Measurements from ENCODE around the gene TMEM92.
"Not testable (repeated sequence)": the region's sequence is repeated elsewhere in the genome, so short reads cannot be mapped to it uniquely, and the experiment has no call there.

Gene TMEM92

GRCh38 chr17:50279181-50279526 lies 4.9 kb downstream of the TMEM92 start:
- peaks cover 3% of the 10 kb centered on the region for H3K4me1 ChIP-seq (ENCODE audit: control insufficient read depth, insufficient read depth, low read length)
- no peak overlapping the region for H3K4me3 ChIP-seq (ENCODE audit: low read length in 2 of 2)
- no peaks in the 10 kb centered on the region for H3K9me3 ChIP-seq (ENCODE audit: control insufficient read depth in 2 of 2, low read length in 2 of 2)
- no peaks in the 10 kb centered on the region for H3K36me3 ChIP-seq (ENCODE audit: control insufficient read depth in 2 of 2, insufficient read depth in 2 of 2, low read length in 2 of 2)
- no peak overlapping the region for H3K9ac ChIP-seq (ENCODE audit: low read length in 2 of 2)
- no peak overlapping the region for H3K27ac ChIP-seq (ENCODE audit: low read length)
- H3K27me3 ChIP-seq (ENCODE audit: control insufficient read depth in 1 of 2, insufficient read depth in 2 of 2, low read length in 2 of 2) = peaks cover 5 to 8% of the 10 kb centered on the region in 2 donors

- Histone ChIP-seq H3K4me3 (ENCODE audit: low read length in 2 of 2) (no peak overlapping the region), H3K36me3 (ENCODE audit: control insufficient read depth in 2 of 2, insufficient read depth in 2 of 2, low read length in 2 of 2) (no peaks in the 10 kb centered on the region), H3K9me3 (ENCODE audit: control insufficient read depth in 2 of 2, low read length in 2 of 2) (no peaks in the 10 kb centered on the region), H3K4me1 (ENCODE audit: control insufficient read depth, insufficient read depth, low read length) (peaks cover 3% of the 10 kb centered on the region), H3K27me3 (ENCODE audit: control insufficient read depth in 1 of 2, insufficient read depth in 2 of 2, low read length in 2 of 2) (peaks cover 5 to 8% of the 10 kb centered on the region in 2 donors), H3K27ac (ENCODE audit: low read length) (no peak overlapping the region), H3K9ac (ENCODE audit: low read length in 2 of 2) (no peak overlapping the region)
These were observed 5.4 kb downstream of the TMEM92 start for GRCh38 chr17:50279639-50280038.

- H3K27ac ChIP-seq (ENCODE audit: low read length) = no peak overlapping the region
- H3K4me1 ChIP-seq (ENCODE audit: control insufficient read depth, insufficient read depth, low read length) = peaks cover 3% of the 10 kb centered on the region
- peaks cover 5% of the 10 kb centered on the region in 2 donors for H3K27me3 ChIP-seq (ENCODE audit: control insufficient read depth in 1 of 2, insufficient read depth in 2 of 2, low read length in 2 of 2)
- no peak overlapping the region for H3K9ac ChIP-seq (ENCODE audit: low read length in 2 of 2)
- no peaks in the 10 kb centered on the region for H3K36me3 ChIP-seq (ENCODE audit: control insufficient read depth in 2 of 2, insufficient read depth in 2 of 2, low read length in 2 of 2)
- H3K4me3 ChIP-seq (ENCODE audit: low read length in 2 of 2) = no peak overlapping the region
- H3K9me3 ChIP-seq (ENCODE audit: control insufficient read depth in 2 of 2, low read length in 2 of 2) = no peaks in the 10 kb centered on the region
These were observed 5.8 kb downstream of the TMEM92 start for GRCh38 chr17:50280068-50280467.

GRCh38 chr17:50280801-50281441 lies 6.7 kb downstream of the TMEM92 start:
- Histone ChIP-seq H3K9me3 (ENCODE audit: control insufficient read depth in 2 of 2, low read length in 2 of 2) (no peaks in the 10 kb centered on the region), H3K27me3 (ENCODE audit: control insufficient read depth in 1 of 2, insufficient read depth in 2 of 2, low read length in 2 of 2) (peaks cover 5% of the 10 kb centered on the region in 2 donors), H3K27ac (ENCODE audit: low read length) (no peak overlapping the region), H3K9ac (ENCODE audit: low read length in 2 of 2) (no peak overlapping the region), H3K4me3 (ENCODE audit: low read length in 2 of 2) (no peak overlapping the region), H3K36me3 (ENCODE audit: control insufficient read depth in 2 of 2, insufficient read depth in 2 of 2, low read length in 2 of 2) (no peaks in the 10 kb centered on the region), H3K4me1 (ENCODE audit: control insufficient read depth, insufficient read depth, low read length) (peaks cover 3% of the 10 kb centered on the region)

GRCh38 chr17:50281739-50282401 lies 7.6 kb downstream of the TMEM92 start:
- no peaks in the 10 kb centered on the region for H3K36me3 ChIP-seq (ENCODE audit: control insufficient read depth in 2 of 2, insufficient read depth in 2 of 2, low read length in 2 of 2)
- no peak overlapping the region for H3K9ac ChIP-seq (ENCODE audit: low read length in 2 of 2)
- no peaks in the 10 kb centered on the region for H3K9me3 ChIP-seq (ENCODE audit: control insufficient read depth in 2 of 2, low read length in 2 of 2)
- peaks cover 5% of the 10 kb centered on the region in 2 donors for H3K27me3 ChIP-seq (ENCODE audit: control insufficient read depth in 1 of 2, insufficient read depth in 2 of 2, low read length in 2 of 2)
- H3K27ac ChIP-seq (ENCODE audit: low read length) = no peak overlapping the region
- H3K4me1 ChIP-seq (ENCODE audit: control insufficient read depth, insufficient read depth, low read length) = peaks cover 3% of the 10 kb centered on the region
- H3K4me3 ChIP-seq (ENCODE audit: low read length in 2 of 2) = no peak overlapping the region

- Histone ChIP-seq H3K9ac (ENCODE audit: low read length in 2 of 2) (no peak overlapping the region), H3K27ac (ENCODE audit: low read length) (no peak overlapping the region), H3K9me3 (ENCODE audit: control insufficient read depth in 2 of 2, low read length in 2 of 2) (no peaks in the 10 kb centered on the region), H3K27me3 (ENCODE audit: control insufficient read depth in 1 of 2, insufficient read depth in 2 of 2, low read length in 2 of 2) (peaks cover 0 to 4% of the 10 kb centered on the region in 2 donors), H3K36me3 (ENCODE audit: control insufficient read depth in 2 of 2, insufficient read depth in 2 of 2, low read length in 2 of 2) (no peaks in the 10 kb centered on the region), H3K4me3 (ENCODE audit: low read length in 2 of 2) (no peak overlapping the region), H3K4me1 (ENCODE audit: control insufficient read depth, insufficient read depth, low read length) (peaks cover 3% of the 10 kb centered on the region)
These were observed 9.0 kb downstream of the TMEM92 start for GRCh38 chr17:50283246-50283645.

- Histone ChIP-seq H3K9ac (ENCODE audit: low read length in 2 of 2) (no peak overlapping the region), H3K27me3 (ENCODE audit: control insufficient read depth in 1 of 2, insufficient read depth in 2 of 2, low read length in 2 of 2) (no peaks in the 10 kb centered on the region), H3K9me3 (ENCODE audit: control insufficient read depth in 2 of 2, low read length in 2 of 2) (no peaks in the 10 kb centered on the region), H3K27ac (ENCODE audit: low read length) (no peak overlapping the region), H3K36me3 (ENCODE audit: control insufficient read depth in 2 of 2, insufficient read depth in 2 of 2, low read length in 2 of 2) (no peaks in the 10 kb centered on the region), H3K4me1 (ENCODE audit: control insufficient read depth, insufficient read depth, low read length) (peaks cover 3% of the 10 kb centered on the region), H3K4me3 (ENCODE audit: low read length in 2 of 2) (no peak overlapping the region)
These were observed 9.4 kb downstream of the TMEM92 start for GRCh38 chr17:50283714-50284113.

- no peak overlapping the region for H3K27ac ChIP-seq (ENCODE audit: low read length)
- H3K4me1 ChIP-seq (ENCODE audit: control insufficient read depth, insufficient read depth, low read length) = peaks cover 19% of the 10 kb centered on the region
- no peaks in the 10 kb centered on the region for H3K9me3 ChIP-seq (ENCODE audit: control insufficient read depth in 2 of 2, low read length in 2 of 2)
- H3K27me3 ChIP-seq (ENCODE audit: control insufficient read depth in 1 of 2, insufficient read depth in 2 of 2, low read length in 2 of 2) = no peaks in the 10 kb centered on the region
- H3K36me3 ChIP-seq (ENCODE audit: control insufficient read depth in 2 of 2, insufficient read depth in 2 of 2, low read length in 2 of 2) = no peaks in the 10 kb centered on the region
- no peak overlapping the region for H3K9ac ChIP-seq (ENCODE audit: low read length in 2 of 2)
- H3K4me3 ChIP-seq (ENCODE audit: low read length in 2 of 2) = no peak overlapping the region
These were observed 11.7 kb downstream of the TMEM92 start for GRCh38 chr17:50285941-50286340.

GRCh38 chr17:50287302-50287701 lies 13.0 kb downstream of the TMEM92 start:
- not testable (repeated sequence) for H3K9me3 ChIP-seq (ENCODE audit: control insufficient read depth in 2 of 2, low read length in 2 of 2); H3K4me3 ChIP-seq (ENCODE audit: low read length in 2 of 2); H3K36me3 ChIP-seq (ENCODE audit: control insufficient read depth in 2 of 2, insufficient read depth in 2 of 2, low read length in 2 of 2); H3K27me3 ChIP-seq (ENCODE audit: control insufficient read depth in 1 of 2, insufficient read depth in 2 of 2, low read length in 2 of 2); H3K9ac ChIP-seq (ENCODE audit: low read length in 2 of 2); H3K27ac ChIP-seq (ENCODE audit: low read length)
- H3K4me1 ChIP-seq (ENCODE audit: control insufficient read depth, insufficient read depth, low read length) = peaks cover 19% of the 10 kb centered on the region

GRCh38 chr17:50288306-50288705 lies 14.0 kb downstream of the TMEM92 start:
- Histone ChIP-seq H3K9me3 (ENCODE audit: control insufficient read depth in 2 of 2, low read length in 2 of 2) (no peaks in the 10 kb centered on the region), H3K27me3 (ENCODE audit: control insufficient read depth in 1 of 2, insufficient read depth in 2 of 2, low read length in 2 of 2) (no peaks in the 10 kb centered on the region), H3K36me3 (ENCODE audit: control insufficient read depth in 2 of 2, insufficient read depth in 2 of 2, low read length in 2 of 2) (no peaks in the 10 kb centered on the region), H3K4me3 (ENCODE audit: low read length in 2 of 2) (no peak overlapping the region), H3K27ac (ENCODE audit: low read length) (no peak overlapping the region), H3K9ac (ENCODE audit: low read length in 2 of 2) (peak overlapping the region in 1 of 2 donors; percentile 1), H3K4me1 (ENCODE audit: control insufficient read depth, insufficient read depth, low read length) (peaks cover 19% of the 10 kb centered on the region)

- Histone ChIP-seq H3K4me1 (ENCODE audit: control insufficient read depth, insufficient read depth, low read length) (peaks cover 19% of the 10 kb centered on the region), H3K4me3 (ENCODE audit: low read length in 2 of 2) (peak overlapping the region; percentile 22 to 23), H3K36me3 (ENCODE audit: control insufficient read depth in 2 of 2, insufficient read depth in 2 of 2, low read length in 2 of 2) (no peaks in the 10 kb centered on the region), H3K9me3 (ENCODE audit: control insufficient read depth in 2 of 2, low read length in 2 of 2) (no peaks in the 10 kb centered on the region), H3K27ac (ENCODE audit: low read length) (peak overlapping the region; percentile 93), H3K27me3 (ENCODE audit: control insufficient read depth in 1 of 2, insufficient read depth in 2 of 2, low read length in 2 of 2) (no peaks in the 10 kb centered on the region), H3K9ac (ENCODE audit: low read length in 2 of 2) (peak overlapping the region in 1 of 2 donors; percentile 58)
These were observed 15.0 kb downstream of the TMEM92 start for GRCh38 chr17:50289278-50289677.

All from stomach smooth muscle (tissue), 2 donors.